Measurements from ENCODE around the gene AOPEP.

AOPEP gene

DNA sequence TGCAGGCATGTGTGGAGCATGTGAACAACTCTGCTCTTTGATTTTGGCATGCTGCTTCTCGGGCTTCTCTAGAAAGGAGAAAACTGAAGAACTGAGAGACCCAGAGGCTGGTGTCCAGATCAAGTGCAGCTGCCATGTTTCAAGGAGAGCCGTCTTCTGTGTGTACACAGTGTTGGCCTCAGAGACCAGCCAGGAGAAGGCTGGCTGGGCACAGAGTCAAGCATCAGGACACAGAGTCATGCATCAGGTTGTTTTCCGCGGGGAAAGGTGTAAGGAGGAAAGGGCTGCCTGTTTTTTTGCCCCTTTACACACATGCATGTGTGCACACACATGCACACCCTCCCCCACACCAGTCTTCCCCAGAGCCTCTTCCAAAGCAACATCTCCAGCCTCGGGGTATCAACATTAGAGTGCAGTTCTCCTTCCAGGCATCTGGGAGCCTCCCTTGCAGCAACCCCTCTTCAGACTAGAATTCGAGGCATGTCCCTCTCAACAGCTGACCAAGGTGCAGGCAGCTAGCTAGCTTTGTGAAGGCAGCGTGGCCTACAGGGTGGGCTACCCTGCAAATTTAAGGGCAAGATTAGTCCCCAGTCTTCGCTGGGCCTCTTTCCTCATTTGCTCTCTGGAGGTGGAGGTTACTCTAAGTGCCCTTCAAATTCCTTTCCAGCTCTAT is 180.9 kb downstream of the AOPEP start:
- TF ChIP-seq, protein P1, sequence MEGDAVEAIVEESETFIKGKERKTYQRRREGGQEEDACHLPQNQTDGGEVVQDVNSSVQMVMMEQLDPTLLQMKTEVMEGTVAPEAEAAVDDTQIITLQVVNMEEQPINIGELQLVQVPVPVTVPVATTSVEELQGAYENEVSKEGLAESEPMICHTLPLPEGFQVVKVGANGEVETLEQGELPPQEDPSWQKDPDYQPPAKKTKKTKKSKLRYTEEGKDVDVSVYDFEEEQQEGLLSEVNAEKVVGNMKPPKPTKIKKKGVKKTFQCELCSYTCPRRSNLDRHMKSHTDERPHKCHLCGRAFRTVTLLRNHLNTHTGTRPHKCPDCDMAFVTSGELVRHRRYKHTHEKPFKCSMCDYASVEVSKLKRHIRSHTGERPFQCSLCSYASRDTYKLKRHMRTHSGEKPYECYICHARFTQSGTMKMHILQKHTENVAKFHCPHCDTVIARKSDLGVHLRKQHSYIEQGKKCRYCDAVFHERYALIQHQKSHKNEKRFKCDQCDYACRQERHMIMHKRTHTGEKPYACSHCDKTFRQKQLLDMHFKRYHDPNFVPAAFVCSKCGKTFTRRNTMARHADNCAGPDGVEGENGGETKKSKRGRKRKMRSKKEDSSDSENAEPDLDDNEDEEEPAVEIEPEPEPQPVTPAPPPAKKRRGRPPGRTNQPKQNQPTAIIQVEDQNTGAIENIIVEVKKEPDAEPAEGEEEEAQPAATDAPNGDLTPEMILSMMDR (IDR thresholded peaks at IDR 0.05; ENCODE audit: borderline replicate concordance, control extremely low read depth, extremely low read depth, insufficient read depth, missing control alignments) = no peak
- in situ Hi-C loops (cut with MboI; ENCODE audit: low sequenced_read_pairs, unreplicated experiment) = no loop called here
- DNase-seq (ENCODE audit: low spot score) = no peak

DNA sequence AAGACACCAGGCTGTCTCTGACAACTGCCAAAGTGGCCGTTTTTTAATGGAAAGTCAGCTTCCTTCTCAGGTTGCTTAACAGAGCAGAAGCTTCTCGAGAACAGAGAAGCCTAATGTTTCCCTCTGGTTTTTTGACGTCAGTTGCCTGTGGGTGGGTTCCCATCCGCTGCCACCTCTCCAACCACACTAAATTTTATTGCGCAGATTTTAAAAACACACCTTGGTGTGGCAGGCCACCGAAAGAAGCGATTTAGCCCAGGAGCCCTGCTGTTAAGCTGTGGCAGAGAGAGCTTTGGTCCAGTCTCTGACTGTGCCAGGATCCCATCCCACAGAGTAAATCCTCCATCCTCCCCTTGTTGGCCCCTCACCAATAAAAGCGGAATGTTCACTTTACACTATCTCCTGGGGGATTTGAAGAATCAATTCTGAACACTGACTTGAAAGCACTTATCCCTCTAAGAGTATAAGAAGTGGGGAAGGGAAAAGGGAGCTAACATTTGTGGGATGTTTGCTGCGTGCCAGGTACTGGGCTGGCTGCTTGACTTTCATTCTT is 181.6 kb downstream of the AOPEP start:
- TF ChIP-seq, protein P1 (IDR thresholded peaks at IDR 0.05; ENCODE audit: borderline replicate concordance, control extremely low read depth, extremely low read depth, insufficient read depth, missing control alignments) = no peak
- no peak for DNase-seq (ENCODE audit: low spot score)
- in situ Hi-C loops (cut with MboI; ENCODE audit: low sequenced_read_pairs, unreplicated experiment) = no loop called here

DNA sequence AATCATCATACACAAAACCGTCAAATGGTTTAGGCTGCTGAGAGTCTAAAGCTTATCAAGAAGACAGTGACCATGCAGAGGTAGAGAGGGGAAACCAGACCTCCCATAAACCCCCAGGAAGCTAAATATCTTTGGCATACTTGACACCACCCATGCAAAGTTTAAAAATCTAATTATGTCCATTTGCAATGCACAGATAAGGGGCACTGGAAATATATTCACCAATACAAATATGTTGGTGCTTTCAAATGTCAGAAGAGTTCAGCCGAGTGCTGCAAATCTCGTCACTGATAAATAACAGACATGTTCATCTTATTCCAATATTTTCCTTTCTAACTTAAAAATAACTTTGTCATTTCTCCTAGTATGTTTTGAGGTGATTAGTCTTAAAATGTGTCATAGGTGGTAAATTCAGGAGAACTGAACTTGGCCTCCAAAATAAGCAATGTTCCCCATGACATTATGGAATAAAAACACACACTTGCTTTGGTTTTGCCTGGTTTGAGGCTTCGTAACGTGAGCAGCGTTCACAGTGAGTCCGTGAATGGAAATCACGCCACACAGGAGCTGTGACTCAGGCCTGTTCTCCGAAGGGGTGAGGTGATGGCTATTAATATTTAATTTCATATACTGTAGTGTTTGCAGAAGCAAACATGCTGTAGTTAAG is 182.2 kb downstream of the AOPEP start:
- TF ChIP-seq, protein P1 (IDR thresholded peaks at IDR 0.05; ENCODE audit: borderline replicate concordance, control extremely low read depth, extremely low read depth, insufficient read depth, missing control alignments) = no peak
- in situ Hi-C loops (cut with MboI; ENCODE audit: low sequenced_read_pairs, unreplicated experiment) = no loop called here
- DNase-seq (ENCODE audit: low spot score) = no peak

GRCh38 chr9:94909250-94909894 is 182.9 kb downstream of the AOPEP start:
- DNase-seq (ENCODE audit: low spot score) = no peak
- in situ Hi-C loops (cut with MboI; ENCODE audit: low sequenced_read_pairs, unreplicated experiment) = no loop called here
- TF ChIP-seq, protein P1 (IDR thresholded peaks at IDR 0.05; ENCODE audit: borderline replicate concordance, control extremely low read depth, extremely low read depth, insufficient read depth, missing control alignments) = no peak

GRCh38 chr9:94909965-94910730 is 183.6 kb downstream of the AOPEP start:
- TF ChIP-seq, protein P1 (IDR thresholded peaks at IDR 0.05; ENCODE audit: borderline replicate concordance, control extremely low read depth, extremely low read depth, insufficient read depth, missing control alignments) = no peak
- no peak for DNase-seq (ENCODE audit: low spot score)
- in situ Hi-C loops (cut with MboI; ENCODE audit: low sequenced_read_pairs, unreplicated experiment) = loop anchor here (10.0 kb wide), 1 partner anchor 225 kb away; no protein-coding TSS in a partner anchor

GRCh38 chr9:94911211-94911610 is 184.7 kb downstream of the AOPEP start:
- in situ Hi-C loops (cut with MboI; ENCODE audit: low sequenced_read_pairs, unreplicated experiment) = loop anchor here (10.0 kb wide), 1 partner anchor 226 kb away; no protein-coding TSS in a partner anchor
- DNase-seq (ENCODE audit: low spot score) = no peak
- TF ChIP-seq, protein P1 (IDR thresholded peaks at IDR 0.05; ENCODE audit: borderline replicate concordance, control extremely low read depth, extremely low read depth, insufficient read depth, missing control alignments) = no peak
